D721Med (cell line): ENCODE data around the gene TCF3.
"Not testable (repeated sequence)": the region's sequence is repeated elsewhere in the genome, so short reads cannot be mapped to it uniquely, and the experiment has no call there.

Experiments
- DNase-seq: peaks from one replicate; pipeline ENCODE4 v3.0.0; 2011; ENCODE audit warnings: low spot score; ENCODE audit not compliant: insufficient read length
- FAIRE-seq: peaks from 2 replicates; lab custom pipeline; 2011; peaks lifted over from hg19 to GRCh38; lab: Jason Lieb, UNC
- CTCF ChIP-seq: IDR thresholded peaks from 2 replicates; pipeline ENCODE4 v1.5.1; 2012; ENCODE audit warnings: mild to moderate bottlenecking, control low read depth; ENCODE audit not compliant: insufficient read depth; ENCODE audit errors: missing control alignments

The TCF3 gene

GRCh38 chr19:1691589-1692290, 39.3 kb upstream of the TCF3 start:
- FAIRE-seq (no peak), DNase-seq (no peak)
- no peak for TF ChIP-seq CTCF

GRCh38 chr19:1690699-1691307, 38.4 kb upstream of the TCF3 start:
- no peak for TF ChIP-seq CTCF
- no peak for FAIRE-seq
- DNase-seq: no peak

GRCh38 chr19:1685785-1686184, 33.4 kb upstream of the TCF3 start:
- not testable (repeated sequence) for DNase-seq, FAIRE-seq

GRCh38 chr19:1685046-1685445, 32.6 kb upstream of the TCF3 start:
- no peak for FAIRE-seq

GRCh38 chr19:1684573-1684912, 32.1 kb upstream of the TCF3 start:
- FAIRE-seq (no peak), DNase-seq (no peak)
- TF ChIP-seq CTCF: no peak

More at GRCh38 chr19:1685046-1685445, 32.6 kb upstream of the TCF3 start:
- no peak for DNase-seq
- TF ChIP-seq CTCF: no peak

GRCh38 chr19:1683869-1684572, 31.6 kb upstream of the TCF3 start:
- DNase-seq (no peak), FAIRE-seq (no peak)
- no peak for TF ChIP-seq CTCF

DNA sequence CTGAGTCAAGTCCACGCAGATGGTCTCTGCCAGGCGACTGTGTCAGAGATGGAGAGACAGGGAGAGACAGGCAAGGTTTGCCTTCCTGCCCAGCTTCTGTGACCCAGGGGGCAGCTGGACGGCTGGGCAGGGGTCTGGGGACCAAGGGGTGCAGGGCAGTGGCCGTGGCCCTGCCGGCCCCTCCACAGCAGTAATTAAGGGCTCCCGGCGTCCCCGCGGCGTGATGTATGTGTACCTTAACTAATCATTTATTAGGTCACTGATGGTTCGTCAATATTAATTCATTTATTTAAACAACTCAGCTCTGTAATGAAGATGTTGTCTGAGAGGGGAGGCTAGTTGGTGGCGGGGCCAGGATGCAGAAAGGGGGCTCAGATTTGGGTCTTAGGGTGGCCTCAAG, 28.6 kb upstream of the TCF3 start:
- no peak for TF ChIP-seq CTCF
- no peak for DNase-seq
- no peak for FAIRE-seq
